Measurements from ENCODE around the gene ADA.

ADA gene

DNA sequence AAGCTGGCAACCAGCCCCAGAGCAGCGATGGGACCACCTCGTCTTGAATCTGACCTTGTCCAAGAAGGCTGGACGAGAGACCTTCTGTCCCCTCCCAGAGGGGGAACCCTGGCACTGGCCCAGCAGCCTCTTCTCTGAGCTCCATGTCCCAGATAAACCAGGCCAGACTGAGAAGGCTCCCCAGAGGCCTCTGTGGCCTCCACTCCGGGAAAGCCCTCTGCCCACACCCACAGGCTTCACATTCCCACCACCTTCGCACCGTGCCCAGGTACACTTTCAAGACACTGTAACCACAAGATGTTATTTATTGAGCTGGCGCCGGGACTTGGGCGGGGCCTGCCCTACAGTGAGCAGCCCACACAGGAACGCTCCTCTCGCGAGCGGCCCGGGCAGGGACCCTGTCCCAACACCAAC is 33.2 kb downstream of the ADA start:
- Histone ChIP-seq H3K9ac (ENCODE audit: low read depth, low read length, poor library complexity, severe bottlenecking) (no peak overlapping the region), H4K20me1 (ENCODE audit: insufficient read depth, low read length, poor library complexity, severe bottlenecking) (no peaks in the 10 kb centered on the region), H3K36me3 (ENCODE audit: insufficient read depth, low read length) (peaks cover 98% of the 10 kb centered on the region), H2AFZ (ENCODE audit: low read length) (no peak overlapping the region), H3K4me2 (ENCODE audit: low read depth, low read length, poor library complexity, severe bottlenecking) (no peak overlapping the region), H3F3A (ENCODE audit: low read depth) (no peaks in the 10 kb centered on the region), H3K9me3 (ENCODE audit: insufficient read depth, low read depth, low read length) (no peaks in the 10 kb centered on the region), H3K9me2 (replicated peaks; ENCODE audit: low read depth, low read length) (no peaks in the 10 kb centered on the region), H3K27me3 (ENCODE audit: insufficient read depth, low read length, poor library complexity, severe bottlenecking) (no peaks in the 10 kb centered on the region), H3K4me3 (ENCODE audit: low read length, poor library complexity, severe bottlenecking) (no peak overlapping the region), H3K4me1 (ENCODE audit: insufficient read depth, low read length, poor library complexity, severe bottlenecking) (no peaks in the 10 kb centered on the region), H3K79me2 (ENCODE audit: insufficient read depth, low read length) (no peaks in the 10 kb centered on the region)
- TF ChIP-seq, protein P1, sequence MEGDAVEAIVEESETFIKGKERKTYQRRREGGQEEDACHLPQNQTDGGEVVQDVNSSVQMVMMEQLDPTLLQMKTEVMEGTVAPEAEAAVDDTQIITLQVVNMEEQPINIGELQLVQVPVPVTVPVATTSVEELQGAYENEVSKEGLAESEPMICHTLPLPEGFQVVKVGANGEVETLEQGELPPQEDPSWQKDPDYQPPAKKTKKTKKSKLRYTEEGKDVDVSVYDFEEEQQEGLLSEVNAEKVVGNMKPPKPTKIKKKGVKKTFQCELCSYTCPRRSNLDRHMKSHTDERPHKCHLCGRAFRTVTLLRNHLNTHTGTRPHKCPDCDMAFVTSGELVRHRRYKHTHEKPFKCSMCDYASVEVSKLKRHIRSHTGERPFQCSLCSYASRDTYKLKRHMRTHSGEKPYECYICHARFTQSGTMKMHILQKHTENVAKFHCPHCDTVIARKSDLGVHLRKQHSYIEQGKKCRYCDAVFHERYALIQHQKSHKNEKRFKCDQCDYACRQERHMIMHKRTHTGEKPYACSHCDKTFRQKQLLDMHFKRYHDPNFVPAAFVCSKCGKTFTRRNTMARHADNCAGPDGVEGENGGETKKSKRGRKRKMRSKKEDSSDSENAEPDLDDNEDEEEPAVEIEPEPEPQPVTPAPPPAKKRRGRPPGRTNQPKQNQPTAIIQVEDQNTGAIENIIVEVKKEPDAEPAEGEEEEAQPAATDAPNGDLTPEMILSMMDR (conservative IDR thresholded peaks at IDR 0.05; ENCODE audit: low read length) = no peak

DNA sequence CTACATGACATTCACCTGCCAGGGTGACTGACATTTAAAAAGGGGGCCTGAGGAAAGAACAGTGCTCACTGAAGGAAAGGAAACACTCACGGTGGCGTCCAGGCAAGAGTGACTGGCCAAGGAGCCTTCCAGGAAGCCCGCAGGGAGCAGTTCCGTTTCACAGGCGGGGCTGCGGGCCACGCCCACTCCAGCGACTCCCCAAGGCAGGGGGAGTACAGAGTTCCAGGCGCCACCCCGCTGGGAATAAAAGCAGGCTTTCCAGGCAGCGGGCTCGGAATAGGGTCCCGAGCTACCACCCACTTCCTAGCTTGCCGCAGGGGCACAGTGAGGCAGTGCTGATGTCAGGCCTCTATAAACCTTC is 34.9 kb downstream of the ADA start:
- H3K4me1 ChIP-seq (ENCODE audit: insufficient read depth, low read length, poor library complexity, severe bottlenecking) = no peaks in the 10 kb centered on the region
- no peaks in the 10 kb centered on the region for H3K9me3 ChIP-seq (ENCODE audit: insufficient read depth, low read depth, low read length)
- H3K9ac ChIP-seq (ENCODE audit: low read depth, low read length, poor library complexity, severe bottlenecking) = no peak overlapping the region
- H3K27me3 ChIP-seq (ENCODE audit: insufficient read depth, low read length, poor library complexity, severe bottlenecking) = no peaks in the 10 kb centered on the region
- no peaks in the 10 kb centered on the region for H3K9me2 ChIP-seq (replicated peaks; ENCODE audit: low read depth, low read length)
- no peaks in the 10 kb centered on the region; the same call in 1 of the 2 replicates for H3K79me2 ChIP-seq (ENCODE audit: insufficient read depth, low read length)
- no peak for TF ChIP-seq EZH2phosphoT487 (IDR thresholded peaks at IDR 0.05; ENCODE audit: borderline replicate concordance)
- TF ChIP-seq, protein P1 (conservative IDR thresholded peaks at IDR 0.05; ENCODE audit: low read length) = no peak
- H3F3A ChIP-seq (ENCODE audit: low read depth) = no peaks in the 10 kb centered on the region
- no peaks in the 10 kb centered on the region for H4K20me1 ChIP-seq (ENCODE audit: insufficient read depth, low read length, poor library complexity, severe bottlenecking)
- H2AFZ ChIP-seq (ENCODE audit: low read length) = no peak overlapping the region
- H3K4me3 ChIP-seq (ENCODE audit: low read length, poor library complexity, severe bottlenecking) = no peak overlapping the region
- peaks cover 81% of the 10 kb centered on the region; the same call in 1 of the 2 replicates for H3K36me3 ChIP-seq (ENCODE audit: insufficient read depth, low read length)
- no peak overlapping the region for H3K4me2 ChIP-seq (ENCODE audit: low read depth, low read length, poor library complexity, severe bottlenecking)

DNA sequence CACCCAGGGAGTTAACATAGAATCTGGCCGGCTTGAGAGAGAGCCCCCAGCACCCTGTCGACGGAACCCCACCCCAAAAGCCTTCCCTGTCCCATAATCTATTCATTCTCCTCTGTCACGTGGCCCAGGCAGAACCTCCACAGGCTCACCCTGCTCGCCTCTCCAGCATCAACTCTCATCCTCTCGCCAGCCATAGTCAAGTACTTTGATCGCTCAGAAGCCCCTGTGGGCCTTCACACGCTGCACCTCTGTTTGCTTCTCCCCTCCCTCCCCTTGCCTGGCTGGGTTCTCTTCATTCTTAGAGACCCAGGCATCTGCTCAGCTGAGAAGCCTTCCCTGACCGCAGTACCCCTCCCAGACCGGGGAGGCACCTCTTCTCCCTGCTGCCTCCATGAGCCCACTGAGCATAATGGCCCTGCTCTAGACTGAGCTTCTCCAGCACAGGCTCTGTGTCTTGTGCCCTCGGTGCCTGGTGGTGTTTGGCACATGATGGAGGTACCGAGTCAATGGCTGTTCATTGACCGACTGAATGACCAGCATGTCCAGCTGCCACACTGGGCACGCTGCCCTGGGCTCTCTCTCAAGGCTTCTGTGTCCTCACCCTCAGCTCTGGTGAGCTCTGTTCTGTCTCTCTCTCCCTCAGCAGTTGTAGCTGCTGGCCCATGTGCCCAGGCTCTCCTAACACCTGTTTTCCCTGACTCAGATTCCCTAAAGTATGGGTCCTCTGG is 35.5 kb downstream of the ADA start:
- Histone ChIP-seq H3K9me3 (ENCODE audit: insufficient read depth, low read depth, low read length) (no peaks in the 10 kb centered on the region), H3K9me2 (replicated peaks; ENCODE audit: low read depth, low read length) (no peaks in the 10 kb centered on the region), H3K4me3 (ENCODE audit: low read length, poor library complexity, severe bottlenecking) (no peak overlapping the region), H2AFZ (ENCODE audit: low read length) (no peak overlapping the region), H3K79me2 (ENCODE audit: insufficient read depth, low read length) (no peaks in the 10 kb centered on the region; the same call in 1 of the 2 replicates), H3K4me2 (ENCODE audit: low read depth, low read length, poor library complexity, severe bottlenecking) (no peak overlapping the region), H3K27me3 (ENCODE audit: insufficient read depth, low read length, poor library complexity, severe bottlenecking) (no peaks in the 10 kb centered on the region), H3F3A (ENCODE audit: low read depth) (no peaks in the 10 kb centered on the region), H3K4me1 (ENCODE audit: insufficient read depth, low read length, poor library complexity, severe bottlenecking) (no peaks in the 10 kb centered on the region), H3K9ac (ENCODE audit: low read depth, low read length, poor library complexity, severe bottlenecking) (no peak overlapping the region), H4K20me1 (ENCODE audit: insufficient read depth, low read length, poor library complexity, severe bottlenecking) (no peaks in the 10 kb centered on the region), H3K36me3 (ENCODE audit: insufficient read depth, low read length) (peaks cover 76% of the 10 kb centered on the region; the same call in 1 of the 2 replicates)
- TF ChIP-seq, protein P1 (conservative IDR thresholded peaks at IDR 0.05; ENCODE audit: low read length) = no peak
- no peak for TF ChIP-seq EZH2phosphoT487 (IDR thresholded peaks at IDR 0.05; ENCODE audit: borderline replicate concordance)
